ENCODE measurements around the gene GDAP1L1.
"Not testable (repeated sequence)": the region's sequence is repeated elsewhere in the genome, so short reads cannot be mapped to it uniquely, and the experiment has no call there.

The GDAP1L1 gene

GRCh38 chr20:44221368-44221954 lies 25.6 kb upstream of the GDAP1L1 start:
- no peak for DNase-seq

DNA sequence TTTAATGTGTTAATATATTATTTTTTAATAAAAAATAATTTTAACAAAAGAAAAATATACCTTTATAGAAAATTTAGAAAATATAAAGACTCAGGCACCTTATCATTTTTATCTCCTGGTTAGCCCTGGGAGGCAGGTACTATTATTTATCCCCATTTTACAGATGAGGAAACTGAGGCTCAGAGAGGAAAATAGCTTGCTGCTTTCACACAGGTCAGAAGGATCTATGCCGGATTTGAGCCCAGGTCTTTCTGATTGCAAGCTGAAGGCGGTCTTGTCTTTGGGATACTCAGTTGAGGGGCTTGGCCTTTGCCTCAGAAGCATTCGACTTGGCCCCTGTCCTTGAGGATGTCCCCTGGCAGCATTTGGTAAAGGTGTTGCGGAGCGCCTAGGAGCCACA lies 25.1 kb upstream of the GDAP1L1 start:
- no peak for DNase-seq

DNA sequence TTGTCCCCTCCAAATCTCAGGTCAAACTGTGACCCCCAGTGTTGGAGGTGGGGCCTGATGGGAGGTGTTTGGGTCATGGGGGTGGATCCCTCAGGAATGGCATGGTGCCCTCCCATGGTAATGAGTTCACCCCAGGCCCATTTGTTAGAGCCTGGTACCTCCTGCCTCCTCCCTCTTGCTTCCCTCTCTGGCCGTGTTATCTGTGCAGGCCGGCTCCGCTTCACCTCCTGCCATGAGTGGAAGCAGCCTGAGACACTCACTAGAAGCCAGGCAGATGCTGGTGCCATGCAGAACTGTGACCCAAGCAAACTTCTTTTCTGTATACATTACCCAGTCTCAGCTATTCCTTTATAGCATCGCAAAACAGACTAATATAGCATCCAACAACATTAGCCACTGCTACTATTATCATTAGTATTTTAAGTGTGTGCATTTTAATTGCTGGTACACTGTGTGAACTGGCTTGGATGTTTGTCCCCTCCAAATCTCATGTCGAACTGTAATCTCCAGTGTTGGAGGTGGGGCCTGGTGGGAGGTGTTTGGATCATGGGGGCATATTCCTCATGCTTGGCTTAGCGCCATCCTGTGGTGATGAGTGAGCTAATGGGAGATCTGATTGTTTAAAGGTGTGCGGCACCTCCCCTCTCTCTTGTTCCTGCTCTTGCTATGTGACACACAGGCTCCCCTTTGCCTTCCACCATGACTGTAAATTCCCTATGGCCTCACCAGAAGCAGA lies 24.3 kb upstream of the GDAP1L1 start:
- no peak for DNase-seq

DNA sequence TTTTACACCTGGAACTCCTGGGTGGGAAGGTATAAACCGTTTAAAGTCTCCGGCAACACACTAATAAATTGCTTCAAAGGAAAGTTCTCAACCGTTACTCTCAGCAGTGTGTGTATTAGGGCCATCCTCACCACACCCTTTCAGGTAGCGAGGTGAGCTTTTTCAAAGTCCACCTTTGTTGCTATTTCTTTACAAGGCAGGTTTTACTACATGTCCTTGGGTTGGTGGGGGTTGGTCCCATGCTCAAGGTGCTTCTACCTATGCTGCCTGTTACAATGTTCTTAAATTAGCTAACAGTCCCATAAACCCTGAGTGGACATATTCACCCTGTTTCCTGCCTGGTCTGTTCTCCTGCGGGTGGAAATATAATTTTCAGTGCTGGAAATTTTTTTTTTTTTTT lies 23.4 kb upstream of the GDAP1L1 start:
- DNase-seq = no peak

DNA sequence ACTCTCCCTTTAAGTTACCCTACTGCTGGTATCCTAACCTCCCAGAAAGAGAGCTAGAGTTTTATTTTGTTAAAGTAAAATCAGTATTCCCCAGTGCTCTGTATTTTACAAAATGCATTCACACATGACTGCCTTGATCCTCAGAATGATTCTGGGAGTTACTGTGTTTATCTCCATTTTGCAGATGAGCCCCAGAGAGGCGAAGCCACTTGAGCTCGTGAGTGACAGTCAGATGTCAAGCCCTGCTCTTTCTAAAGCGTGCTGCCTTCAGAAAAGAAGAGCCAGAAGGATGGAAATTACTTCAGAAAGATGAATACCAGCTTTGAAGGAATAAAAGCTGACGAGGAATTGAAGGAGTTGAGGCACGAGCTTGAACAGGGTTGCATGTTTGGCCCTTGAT lies 22.5 kb upstream of the GDAP1L1 start:
- DNase-seq = no peak

DNA sequence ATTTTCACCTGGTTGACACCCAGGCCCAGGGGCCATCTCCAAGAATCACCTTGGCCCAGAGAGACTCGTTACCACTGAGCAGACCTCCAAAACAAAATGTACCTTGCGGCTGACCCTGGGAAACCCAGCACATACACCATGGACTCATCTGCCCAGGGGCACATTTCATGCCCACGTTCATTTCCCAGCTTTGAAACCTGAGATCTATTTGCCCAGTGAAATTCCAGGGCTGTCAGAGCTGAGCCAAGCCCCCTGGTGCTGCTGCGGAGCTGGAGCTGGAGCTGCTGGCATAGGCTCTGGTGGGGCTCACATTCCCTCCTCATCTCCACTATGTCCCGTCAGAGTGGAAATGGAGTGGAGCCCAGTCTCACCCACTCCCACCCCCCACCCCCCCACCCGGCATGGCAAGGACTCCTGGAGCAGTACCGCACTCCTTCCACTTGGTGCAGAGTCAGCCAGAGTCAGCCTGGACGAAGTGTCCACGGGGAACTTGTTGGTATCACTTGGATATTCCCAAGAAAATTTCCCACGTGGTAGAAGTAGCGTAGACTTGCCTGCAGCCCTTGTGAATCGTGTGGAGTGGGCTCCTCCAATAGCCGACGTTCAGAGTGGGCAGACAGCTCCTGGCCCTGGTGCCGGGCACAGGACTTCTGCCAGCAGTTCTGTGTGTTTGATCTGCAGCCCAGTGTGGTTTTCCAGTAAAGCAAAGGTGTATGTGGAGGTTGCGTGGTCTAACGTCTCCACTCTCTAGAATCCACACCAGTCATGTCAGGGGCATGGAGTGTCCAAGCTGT lies 18.4 kb upstream of the GDAP1L1 start:
- DNase-seq = no peak

DNA sequence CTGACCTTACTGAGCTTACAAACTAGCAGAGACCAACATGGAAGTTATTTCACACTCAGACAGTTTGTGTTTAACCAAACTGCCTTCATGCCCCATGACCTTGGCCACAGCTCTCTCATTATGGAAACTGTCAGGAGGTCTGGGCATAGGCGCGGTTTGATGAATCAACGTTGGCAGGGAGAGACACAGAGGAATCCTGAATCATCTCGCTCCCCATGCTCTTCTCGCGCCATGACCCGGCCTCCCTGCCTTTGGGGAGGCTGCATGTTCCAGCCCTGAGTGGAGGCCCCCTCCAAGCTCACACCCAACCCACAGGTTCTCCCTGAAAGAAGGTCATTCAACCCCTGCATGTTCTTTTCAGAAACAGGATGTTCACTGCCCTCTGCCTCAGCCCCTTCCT lies 15.9 kb upstream of the GDAP1L1 start:
- no peak for DNase-seq

GRCh38 chr20:44231713-44232468 lies 15.2 kb upstream of the GDAP1L1 start:
- DNase-seq = no peak

DNA sequence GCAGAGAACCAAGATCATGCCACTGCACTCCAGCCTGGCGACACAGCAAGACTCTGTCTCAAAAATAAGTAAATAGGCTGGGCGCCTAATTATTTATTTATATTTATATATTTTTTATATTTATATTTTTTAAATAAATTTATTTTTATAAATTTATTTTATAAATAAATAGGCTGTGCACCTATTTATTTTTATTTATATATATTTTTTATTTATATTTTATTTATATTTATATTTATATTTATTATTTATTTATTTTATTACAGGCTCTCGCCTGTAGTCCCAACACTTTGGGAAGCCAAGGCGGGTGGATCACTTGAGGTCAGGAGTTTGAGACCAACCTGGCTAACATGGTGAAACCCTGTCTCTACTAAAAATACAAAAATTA lies 14.6 kb upstream of the GDAP1L1 start:
- not testable (repeated sequence) for DNase-seq

DNA sequence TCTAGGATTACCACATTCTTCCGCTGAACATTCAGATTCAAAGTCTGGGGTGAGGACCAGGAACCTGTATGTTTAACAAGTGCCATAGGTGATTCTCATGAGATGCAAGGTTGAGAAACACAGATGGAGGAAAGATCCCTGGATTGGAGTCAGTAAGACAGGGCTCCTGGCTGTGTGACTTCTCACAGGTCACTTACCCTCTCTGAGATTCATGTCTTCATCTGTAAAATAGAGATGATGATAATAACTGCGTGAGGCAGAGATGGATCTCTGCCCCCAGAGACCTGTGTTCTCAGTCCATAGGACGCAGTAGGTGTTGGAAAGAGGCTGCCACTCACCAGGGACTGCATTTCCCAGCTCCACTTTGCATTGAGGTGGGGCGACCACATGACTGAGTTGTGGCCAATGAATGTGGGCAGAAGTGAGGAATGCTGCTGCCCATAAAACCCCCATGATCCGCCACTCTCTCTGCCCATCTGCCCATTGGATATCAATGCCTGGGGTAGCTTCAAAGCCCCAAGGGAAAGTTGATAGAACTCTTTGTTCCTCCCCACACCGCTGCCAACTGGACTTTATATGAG lies 13.6 kb upstream of the GDAP1L1 start:
- DNase-seq = no peak

GRCh38 chr20:44234566-44235317 lies 12.4 kb upstream of the GDAP1L1 start:
- no peak for DNase-seq

DNA sequence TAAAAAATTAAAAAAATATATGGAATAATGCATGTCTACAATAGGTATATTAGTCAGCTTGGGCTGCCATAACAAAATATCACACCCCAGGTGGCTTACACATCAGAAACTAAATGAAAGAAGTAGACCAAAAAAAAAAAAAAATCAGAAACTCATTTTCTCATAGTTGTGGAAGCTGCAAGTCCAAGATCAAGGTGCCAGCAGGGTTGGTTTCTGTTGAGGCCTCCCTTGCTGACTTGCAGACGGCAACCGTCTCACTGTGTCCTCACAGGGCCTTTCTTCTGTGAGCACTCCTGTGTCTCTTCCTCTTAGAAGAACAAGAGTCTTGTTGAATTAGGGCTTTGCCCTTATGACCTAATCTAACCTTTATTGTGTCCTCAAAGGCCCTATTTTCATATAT lies 11.4 kb upstream of the GDAP1L1 start:
- DNase-seq = no peak

- not testable (repeated sequence) for DNase-seq
Observed at GRCh38 chr20:44236840-44237239, 10.3 kb upstream of the GDAP1L1 start.

GRCh38 chr20:44241796-44242195 lies 5.3 kb upstream of the GDAP1L1 start:
- DNase-seq = no peak

GRCh38 chr20:44245977-44246376 lies 1.1 kb upstream of the GDAP1L1 start:
- no peak for DNase-seq

GRCh38 chr20:44247586-44248409 lies 690 bp downstream of the GDAP1L1 start:
- no peak for DNase-seq

DNA sequence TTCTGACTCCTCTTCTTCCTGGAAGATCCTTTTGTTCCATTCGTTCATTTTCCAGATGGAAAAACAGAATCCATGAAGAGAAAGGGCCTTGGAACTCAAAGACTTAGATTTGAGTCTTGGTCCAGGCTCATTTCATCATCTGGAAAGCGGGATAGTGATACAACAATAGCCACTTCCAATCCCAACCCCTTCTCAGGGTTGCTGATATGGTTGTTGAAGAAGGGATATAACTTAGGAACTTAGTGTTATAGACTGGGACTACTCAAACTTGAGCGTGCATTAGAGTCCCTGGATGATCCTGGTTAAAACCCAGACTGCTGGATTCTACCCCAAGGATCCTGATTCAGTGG lies 1.3 kb downstream of the GDAP1L1 start:
- DNase-seq = no peak

DNA sequence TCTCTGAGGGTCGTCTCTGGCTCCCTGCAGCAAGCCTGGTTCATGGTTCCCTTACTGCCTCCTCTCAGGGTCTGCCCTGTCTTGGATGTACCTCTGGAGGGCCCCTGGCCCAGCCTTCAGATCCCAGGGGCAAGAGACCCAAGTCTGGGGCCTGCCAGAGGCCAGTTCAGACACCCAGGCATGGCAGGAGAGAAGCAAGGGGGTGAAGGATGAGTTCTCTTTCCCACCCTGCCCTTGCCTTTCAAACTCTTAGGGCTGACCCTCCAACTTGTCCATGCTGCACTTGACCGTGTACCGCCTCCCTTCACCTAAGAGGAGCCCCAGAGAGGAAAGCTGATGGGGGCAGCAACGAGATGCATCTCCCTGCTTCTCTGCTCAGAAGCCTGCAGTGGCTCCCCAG lies 4.2 kb downstream of the GDAP1L1 start:
- DNase-seq = no peak

DNA sequence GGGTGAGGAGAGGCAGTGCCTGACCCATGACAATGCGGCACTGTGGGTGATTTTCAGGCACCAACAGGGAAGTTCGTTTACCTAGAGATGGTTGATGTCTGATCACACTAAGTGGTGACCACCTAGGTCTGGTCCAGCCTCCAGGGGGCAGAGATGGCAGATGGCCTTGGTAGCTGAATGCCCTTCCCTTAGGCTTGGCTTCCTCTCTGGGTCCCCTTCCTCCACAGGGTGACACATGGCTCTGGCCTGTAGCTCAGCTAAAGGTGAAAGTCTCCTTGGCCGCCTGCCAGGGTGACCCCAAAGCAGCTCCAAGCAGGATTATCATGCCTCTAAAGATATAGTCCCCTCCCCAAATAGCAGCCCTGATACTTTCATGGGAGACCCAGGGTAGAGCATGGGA lies 6.4 kb downstream of the GDAP1L1 start:
- DNase-seq = no peak

- no peak for DNase-seq
Observed at GRCh38 chr20:44254073-44254472, 7.0 kb downstream of the GDAP1L1 start.

DNA sequence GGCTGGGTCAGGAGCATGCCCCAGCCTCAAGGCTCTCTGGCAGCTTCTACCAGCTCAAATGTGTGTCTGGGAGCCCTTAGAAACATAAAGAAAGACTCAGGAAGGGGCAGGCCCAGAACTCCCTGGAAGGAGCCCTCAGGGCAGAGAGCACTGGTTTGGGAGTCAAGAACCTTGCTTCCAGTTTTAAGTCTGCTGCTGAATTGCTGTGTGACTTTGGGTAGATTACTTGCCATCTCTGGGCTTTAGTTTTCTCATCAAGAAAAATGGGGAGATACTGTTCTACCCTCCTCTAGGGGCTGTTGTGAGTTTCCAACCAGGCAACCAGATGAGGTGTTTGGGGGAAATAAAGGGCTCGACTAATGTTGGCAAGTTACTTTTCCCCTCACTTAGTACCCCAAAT lies 8.8 kb downstream of the GDAP1L1 start:
- DNase-seq = no peak

All from DMS79 treated with DMSO at 0.1 percent for 48 hours (cell line).